ENCODE measurements around the gene TSPAN15. TPM values are rescaled to one million over a fixed set of nuclear protein-coding genes. Genes with fewer than 3 reads are reported as not detected.

TSPAN15 gene
- total and polyA plus RNA-seq, 4 experiments from 2014 or later: 2.4 to 18.1 (median 9.4) TPM

GRCh38 chr10:69434169-69434568, 17.1 kb upstream of the TSPAN15 start:
- peaks cover 0 to under 1% (median 0%) of the 10 kb centered on the region in 4 donors for H3K4me1 Mint-ChIP-seq
- intact Hi-C loops (cut with micrococcal nuclease): no loop called here
- no peaks in the 10 kb centered on the region for H3K36me3 Mint-ChIP-seq
- Histone ChIP-seq H3K36me3 (ENCODE audit: insufficient read depth, low read length) (no peaks in the 10 kb centered on the region), H3K27me3 (ENCODE audit: insufficient read depth, low read length) (no peaks in the 10 kb centered on the region), H3K4me1 (ENCODE audit: insufficient read depth, low read length) (no peaks in the 10 kb centered on the region), H3K4me3 (ENCODE audit: low read length in 2 of 2) (no peak overlapping the region), H3K9me3 (ENCODE audit: control insufficient read depth in 1 of 2, low read length in 2 of 2) (no peaks in the 10 kb centered on the region), H3K27ac (ENCODE audit: low read depth, low read length) (no peak overlapping the region)
- no peak overlapping the region for H3K27ac Mint-ChIP-seq
- no peak for DNase-seq
- H3K4me3 Mint-ChIP-seq: no peak overlapping the region
- no peaks in the 10 kb centered on the region for H3K9me3 Mint-ChIP-seq
- POLR2A ChIA-PET (ENCODE audit: partially characterized antibody): no interaction called here
- peaks cover 2 to 9% of the 10 kb centered on the region in 2 donors for H3K27me3 Mint-ChIP-seq
- CTCF ChIA-PET (ENCODE audit: partially characterized antibody): interaction anchor here (1.7 to 2.9 kb wide), 2 partner anchors 10 to 73 kb away, joined by 4 to 13 read pairs; no protein-coding TSS in a partner anchor

GRCh38 chr10:69434926-69435325, 16.3 kb upstream of the TSPAN15 start:
- H3K36me3 ChIP-seq (ENCODE audit: insufficient read depth, low read length): no peaks in the 10 kb centered on the region
- Mint-ChIP-seq H3K36me3 (no peaks in the 10 kb centered on the region), H3K27me3 (peaks cover 2 to 9% of the 10 kb centered on the region in 2 donors), H3K27ac (no peak overlapping the region), H3K9me3 (no peaks in the 10 kb centered on the region), H3K4me1 (no peaks in the 10 kb centered on the region), H3K4me3 (no peak overlapping the region)
- no peak overlapping the region for H3K4me3 ChIP-seq (ENCODE audit: low read length in 2 of 2)
- no peak overlapping the region for H3K27ac ChIP-seq (ENCODE audit: low read depth, low read length)
- no peaks in the 10 kb centered on the region for H3K27me3 ChIP-seq (ENCODE audit: insufficient read depth, low read length)
- no peaks in the 10 kb centered on the region for H3K9me3 ChIP-seq (ENCODE audit: control insufficient read depth in 1 of 2, low read length in 2 of 2)
- CTCF ChIA-PET (ENCODE audit: partially characterized antibody): interaction anchor here (2.9 kb wide), 1 partner anchor 72 kb away, joined by 13 read pairs; no protein-coding TSS in a partner anchor
- POLR2A ChIA-PET (ENCODE audit: partially characterized antibody): no interaction called here
- H3K4me1 ChIP-seq (ENCODE audit: insufficient read depth, low read length): no peaks in the 10 kb centered on the region
- no peak for DNase-seq
- intact Hi-C loops (cut with micrococcal nuclease): no loop called here

- Histone ChIP-seq H3K27me3 (ENCODE audit: insufficient read depth, low read length) (no peaks in the 10 kb centered on the region), H3K9me3 (ENCODE audit: control insufficient read depth in 1 of 2, low read length in 2 of 2) (no peaks in the 10 kb centered on the region), H3K36me3 (ENCODE audit: insufficient read depth, low read length) (no peaks in the 10 kb centered on the region), H3K4me3 (ENCODE audit: low read length in 2 of 2) (no peak overlapping the region), H3K27ac (ENCODE audit: low read depth, low read length) (no peak overlapping the region), H3K4me1 (ENCODE audit: insufficient read depth, low read length) (no peaks in the 10 kb centered on the region)
- ChIA-PET POLR2A (ENCODE audit: partially characterized antibody) (no interaction called here), CTCF (ENCODE audit: partially characterized antibody) (interaction anchor here (1.5 kb wide), 1 partner anchor 14 kb away, joined by 4 read pairs; no protein-coding TSS in a partner anchor)
- intact Hi-C loops (cut with micrococcal nuclease): no loop called here
- no peak overlapping the region for H3K4me3 Mint-ChIP-seq
- H3K9me3 Mint-ChIP-seq: no peaks in the 10 kb centered on the region
- no peak overlapping the region for H3K27ac Mint-ChIP-seq
- H3K36me3 Mint-ChIP-seq: no peaks in the 10 kb centered on the region
- no peaks in the 10 kb centered on the region for H3K4me1 Mint-ChIP-seq
- no peak for DNase-seq
- H3K27me3 Mint-ChIP-seq: peaks cover 2 to 9% of the 10 kb centered on the region in 2 donors
These were observed 15.2 kb upstream of the TSPAN15 start for GRCh38 chr10:69435966-69436520.

DNA sequence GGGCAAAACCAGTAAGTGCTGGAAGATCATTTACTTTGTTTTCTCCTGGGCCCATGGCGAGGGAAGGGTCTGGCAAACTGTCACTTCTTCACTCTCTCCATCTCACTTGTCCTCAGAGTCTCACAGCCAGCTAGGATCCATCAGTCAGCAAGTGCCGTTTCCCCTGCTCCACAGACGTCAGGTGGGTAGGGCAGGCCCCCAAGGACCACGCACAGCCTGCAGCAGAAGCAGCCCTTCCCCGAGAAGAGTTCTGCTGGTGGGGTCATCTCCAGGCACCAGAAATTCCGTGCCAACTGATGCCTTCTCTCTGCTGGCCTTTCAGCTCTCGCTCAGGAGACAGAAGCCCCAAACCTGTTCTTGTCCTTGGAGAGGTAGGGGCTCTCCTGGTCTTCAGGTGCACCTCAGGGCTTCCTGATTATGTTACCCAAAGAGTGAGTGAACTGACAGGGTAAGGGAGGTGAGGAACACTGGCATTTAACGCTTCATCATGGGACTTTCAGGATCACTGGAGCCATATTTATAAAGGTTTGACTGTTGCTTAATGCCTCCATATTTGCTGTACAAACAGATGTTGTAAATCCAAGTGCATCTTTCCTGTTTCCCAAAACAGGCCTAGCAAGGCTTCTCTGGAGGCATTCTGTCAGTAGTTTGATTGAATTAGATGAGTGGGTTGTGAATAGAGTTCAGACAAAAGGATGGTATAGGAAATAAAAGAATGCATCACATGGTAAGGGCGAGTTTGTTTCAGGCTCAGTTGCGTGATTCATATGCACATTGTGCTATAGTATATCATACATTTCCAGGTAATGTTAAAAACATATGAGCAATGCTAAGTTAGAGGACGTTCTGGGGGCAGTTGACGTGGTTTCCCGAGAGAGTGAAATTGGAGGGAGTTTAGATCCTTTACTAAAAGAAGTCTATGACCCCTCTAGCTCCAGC, 13.7 kb upstream of the TSPAN15 start:
- H3K4me3 Mint-ChIP-seq: no peak overlapping the region
- CTCF ChIA-PET (ENCODE audit: partially characterized antibody): interaction anchor here (1.5 kb wide), 1 partner anchor 12 kb away, joined by 4 read pairs; no protein-coding TSS in a partner anchor
- peak overlapping the region in 1 of 7 donors; percentile 21 for H3K27ac Mint-ChIP-seq
- POLR2A ChIA-PET (ENCODE audit: partially characterized antibody): interaction anchor here (1.5 kb wide), 1 partner anchor 19 kb away, joined by 3 read pairs; no protein-coding TSS in a partner anchor
- no peaks in the 10 kb centered on the region for H3K36me3 Mint-ChIP-seq
- no peaks in the 10 kb centered on the region for H3K4me1 Mint-ChIP-seq
- Histone ChIP-seq H3K4me3 (ENCODE audit: low read length in 2 of 2) (no peak overlapping the region), H3K36me3 (ENCODE audit: insufficient read depth, low read length) (no peaks in the 10 kb centered on the region), H3K9me3 (ENCODE audit: control insufficient read depth in 1 of 2, low read length in 2 of 2) (no peaks in the 10 kb centered on the region), H3K27me3 (ENCODE audit: insufficient read depth, low read length) (no peaks in the 10 kb centered on the region), H3K27ac (ENCODE audit: low read depth, low read length) (no peak overlapping the region), H3K4me1 (ENCODE audit: insufficient read depth, low read length) (no peaks in the 10 kb centered on the region)
- H3K27me3 Mint-ChIP-seq: peaks cover 2 to 9% of the 10 kb centered on the region in 2 donors
- DNase-seq: no peak
- intact Hi-C loops (cut with micrococcal nuclease): no loop called here
- no peaks in the 10 kb centered on the region for H3K9me3 Mint-ChIP-seq

DNA sequence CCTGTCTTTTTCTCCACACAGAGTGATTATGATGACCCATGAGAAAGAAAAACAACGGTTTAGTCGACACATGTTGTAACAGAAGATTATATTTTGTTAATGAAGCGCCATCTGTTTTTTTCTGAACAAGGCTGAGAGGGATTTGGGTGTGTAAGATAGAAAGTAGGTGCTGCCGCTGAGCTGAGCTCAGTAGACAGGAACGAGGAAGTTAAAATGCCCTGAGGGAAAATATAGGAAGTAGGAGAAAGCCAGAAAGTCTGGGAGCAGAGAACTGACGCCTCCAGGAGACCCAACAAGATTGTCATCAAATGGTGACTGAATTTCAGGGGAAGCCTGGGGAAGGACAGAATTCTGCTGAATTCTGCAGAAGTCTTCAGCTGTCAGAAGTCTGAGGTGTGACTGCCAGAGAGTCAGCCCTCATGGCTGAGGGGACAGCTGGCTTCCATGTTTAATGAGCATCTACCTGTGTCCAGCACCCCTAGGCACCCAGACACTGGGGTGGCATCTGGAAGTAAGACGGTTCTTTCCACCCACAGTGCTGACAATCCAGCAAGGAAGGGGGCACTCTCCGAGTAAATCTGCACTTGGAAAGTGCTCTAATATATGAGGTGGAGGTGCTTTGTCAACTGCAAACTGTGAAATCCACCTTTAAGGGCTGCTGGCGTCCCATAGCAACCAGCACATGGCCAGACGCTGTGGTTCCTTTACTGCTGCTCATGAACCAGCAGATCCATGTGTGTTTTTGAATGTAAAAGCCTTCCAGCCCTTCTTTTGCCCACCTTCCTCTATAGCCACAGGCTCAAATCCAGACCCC, 12.5 kb upstream of the TSPAN15 start:
- Histone ChIP-seq H3K27ac (ENCODE audit: low read depth, low read length) (no peak overlapping the region), H3K27me3 (ENCODE audit: insufficient read depth, low read length) (no peaks in the 10 kb centered on the region), H3K4me3 (ENCODE audit: low read length in 2 of 2) (no peak overlapping the region), H3K36me3 (ENCODE audit: insufficient read depth, low read length) (no peaks in the 10 kb centered on the region), H3K9me3 (ENCODE audit: control insufficient read depth in 1 of 2, low read length in 2 of 2) (no peaks in the 10 kb centered on the region), H3K4me1 (ENCODE audit: insufficient read depth, low read length) (no peaks in the 10 kb centered on the region)
- H3K27me3 Mint-ChIP-seq: peaks cover 2 to 9% of the 10 kb centered on the region in 2 donors
- H3K36me3 Mint-ChIP-seq: no peaks in the 10 kb centered on the region
- ChIA-PET CTCF (ENCODE audit: partially characterized antibody) (interaction anchor here (1.2 kb wide), 1 partner anchor 11 kb away, joined by 3 read pairs; no protein-coding TSS in a partner anchor), POLR2A (ENCODE audit: partially characterized antibody) (interaction anchor here (1.2 to 1.5 kb wide), 2 partner anchors 15 to 20 kb away, joined by 3 read pairs; no protein-coding TSS in a partner anchor)
- peak overlapping the region in 1 of 7 donors; percentile 73 for H3K27ac Mint-ChIP-seq
- intact Hi-C loops (cut with micrococcal nuclease): no loop called here
- no peaks in the 10 kb centered on the region for H3K9me3 Mint-ChIP-seq
- no peak overlapping the region for H3K4me3 Mint-ChIP-seq
- DNase-seq: no peak
- no peaks in the 10 kb centered on the region for H3K4me1 Mint-ChIP-seq

GRCh38 chr10:69439350-69439739, 11.9 kb upstream of the TSPAN15 start:
- no peaks in the 10 kb centered on the region for H3K9me3 ChIP-seq (ENCODE audit: control insufficient read depth in 1 of 2, low read length in 2 of 2)
- no peaks in the 10 kb centered on the region for H3K27me3 ChIP-seq (ENCODE audit: insufficient read depth, low read length)
- no peaks in the 10 kb centered on the region for H3K4me1 ChIP-seq (ENCODE audit: insufficient read depth, low read length)
- no peaks in the 10 kb centered on the region for H3K36me3 ChIP-seq (ENCODE audit: insufficient read depth, low read length)
- H3K4me3 Mint-ChIP-seq: no peak overlapping the region
- intact Hi-C loops (cut with micrococcal nuclease): no loop called here
- no peaks in the 10 kb centered on the region for H3K36me3 Mint-ChIP-seq
- no peak overlapping the region for H3K27ac Mint-ChIP-seq
- no peaks in the 10 kb centered on the region for H3K9me3 Mint-ChIP-seq
- peaks cover 2 to 11% of the 10 kb centered on the region in 2 donors for H3K27me3 Mint-ChIP-seq
- ChIA-PET CTCF (ENCODE audit: partially characterized antibody) (interaction anchor here (1.2 to 1.5 kb wide), 2 partner anchors 11 to 68 kb away, joined by 3 to 5 read pairs; no protein-coding TSS in a partner anchor), POLR2A (ENCODE audit: partially characterized antibody) (interaction anchor here (1.2 kb wide), 1 partner anchor 15 kb away, joined by 3 read pairs; no protein-coding TSS in a partner anchor)
- no peak for DNase-seq
- H3K4me1 Mint-ChIP-seq: no peaks in the 10 kb centered on the region
- H3K27ac ChIP-seq (ENCODE audit: low read depth, low read length): no peak overlapping the region
- no peak overlapping the region for H3K4me3 ChIP-seq (ENCODE audit: low read length in 2 of 2)
